OCI-LY7 (cell line): Measurements from ENCODE around the gene RBM19. TPM values are rescaled to one million over a fixed set of nuclear protein-coding genes. Genes with fewer than 3 reads are reported as not detected.
A peak's percentile ranks its signal among the peaks of the same experiment; 100 is the strongest.

ENCODE experiments used
- BruUV-seq: library from RNA; stranded (reverse); fragments of 400-500 nt; replicated peaks from 2 replicates; lab custom pipeline; 2021; lab: Mats Ljungman, UMichigan
- CTCF ChIA-PET: fragments of 300-600 bp; sonication (Branson Sonifier 250); formaldehyde crosslinking; loops from one replicate; lab custom pipeline; 2022; ENCODE audit warnings: antibody characterized with exemption; ENCODE audit not compliant: unreplicated experiment; lab: Charles Lee
- POLR2A ChIA-PET: fragments of 300-600 bp; sonication (Branson Sonifier 250); formaldehyde crosslinking; loops from one replicate; lab custom pipeline; 2022; ENCODE audit warnings: antibody characterized with exemption; lab: Charles Lee
- DNase-seq: peaks from one replicate; pipeline ENCODE4 v3.0.0-alpha.2; 2015; ENCODE audit warnings: low spot score
- H2AFZ ChIP-seq: fragments of 200-600 bp; sonication (generic), shearing (Covaris generic); 2 replicates; pipeline ENCODE4 v1.6.1; 2014; ENCODE audit warnings: mild to moderate bottlenecking, antibody characterized with exemption, low read length, moderate library complexity
- H3K27ac ChIP-seq: fragments of 200-600 bp; sonication (generic); 2 replicates; pipeline ENCODE4 v1.5.1; 2014; ENCODE audit warnings: mixed run types, low read depth, mild to moderate bottlenecking, moderate library complexity, low read length, inconsistent platforms; ENCODE audit not compliant: poor library complexity, severe bottlenecking
- H3K36me3 ChIP-seq: fragments of 200-600 bp; sonication (generic); 2 replicates; pipeline ENCODE4 v1.6.1; 2014; ENCODE audit warnings: mild to moderate bottlenecking, antibody characterized with exemption, low read length, moderate library complexity, mixed read lengths; ENCODE audit not compliant: insufficient read depth
- H3K4me1 ChIP-seq: fragments of 200-600 bp; sonication (generic); 2 replicates; pipeline ENCODE4 v1.5.1; 2014; ENCODE audit warnings: mild to moderate bottlenecking, low read length; ENCODE audit not compliant: insufficient read depth, poor library complexity, severe bottlenecking
- H3K4me2 ChIP-seq: fragments of 200-600 bp; sonication (generic); 2 replicates; pipeline ENCODE4 v1.6.1; 2014; ENCODE audit warnings: mild to moderate bottlenecking, low read length
- H3K4me3 ChIP-seq: fragments of 200-600 bp; sonication (generic); 2 replicates; pipeline ENCODE4 v1.5.1; 2014; ENCODE audit warnings: mild to moderate bottlenecking, low read depth, low read length; ENCODE audit not compliant: poor library complexity, severe bottlenecking
- H3K79me2 ChIP-seq: fragments of 200-600 bp; sonication (generic); 2 replicates; pipeline ENCODE4 v1.6.1; 2016; ENCODE audit warnings: low read depth, mild to moderate bottlenecking, low read length, moderate library complexity, mixed read lengths; ENCODE audit not compliant: insufficient read depth
- H3K9me2 ChIP-seq: fragments of 200-600 bp; sonication (generic); 2 replicates; pipeline ENCODE4 v1.6.1; 2016; ENCODE audit warnings: mild to moderate bottlenecking, low read length, mixed read lengths; ENCODE audit not compliant: insufficient read depth
- H3K9me3 ChIP-seq: fragments of 200-600 bp; sonication (generic); 2 replicates; pipeline ENCODE4 v1.6.1; 2014; ENCODE audit warnings: mild to moderate bottlenecking, mixed run types, low read length, mixed read lengths
- H4K20me1 ChIP-seq: fragments of 200-600 bp; sonication (generic); 2 replicates; pipeline ENCODE4 v1.6.1; 2014; ENCODE audit warnings: mild to moderate bottlenecking, antibody characterized with exemption, low read length, moderate library complexity, mixed read lengths; ENCODE audit not compliant: insufficient read depth
- CTCF ChIP-seq: fragments of 200-600 bp; sonication (generic); conservative IDR thresholded peaks from 2 replicates; pipeline ENCODE4 v1.5.1; 2014; ENCODE audit warnings: mild to moderate bottlenecking, antibody characterized with exemption, low read length, moderate library complexity, mixed read lengths
- EZH2phosphoT487 ChIP-seq: fragments of 200-600 bp; sonication (generic); IDR thresholded peaks from 2 replicates; pipeline ENCODE4 v1.6.1; 2018; ENCODE audit warnings: low read depth, borderline replicate concordance, mild to moderate bottlenecking, mixed run types, antibody characterized with exemption, low read length, moderate library complexity, mixed read lengths
- intact Hi-C: fragments of 100-400 bp; cut with micrococcal nuclease; formaldehyde crosslinking; loops from one replicate; pipeline ENCODE4 v1.10.0; 2022; ENCODE audit not compliant: unreplicated experiment
- total RNA-seq, 2 experiments: library from RNA; depleted of rRNA in 1 of 2; stranded (reverse); fragments of >200 nt in 1 of 2; shearing (Covaris generic) in 1 of 2; gene quantifications; 2 replicates each; pipeline ENCODE4 v1.2.3, GENCODE V29; 2014 to 2022

Gene RBM19
- total RNA-seq, 2 experiments from 2014 or later = 37.8 to 46.2 TPM

- no peaks in the 10 kb centered on the region for H3K79me2 ChIP-seq
- H3K36me3 ChIP-seq = no peaks in the 10 kb centered on the region
- H3K27ac ChIP-seq = no peak overlapping the region
- no peak overlapping the region for H3K4me2 ChIP-seq
- H3K4me3 ChIP-seq = no peak overlapping the region
- POLR2A ChIA-PET = interaction anchor here (0.5 to 1.0 kb wide), 2 partner anchors 14 to 1717 kb away, joined by 3 to 4 read pairs; no protein-coding TSS in a partner anchor
- CTCF ChIA-PET = no interaction called here
- TF ChIP-seq EZH2phosphoT487 (no peak), CTCF (peak; percentile 43)
- BruUV-seq = no TSS peak
- H3K9me2 ChIP-seq = no peaks in the 10 kb centered on the region
- H4K20me1 ChIP-seq = no peaks in the 10 kb centered on the region
- no peaks in the 10 kb centered on the region for H3K4me1 ChIP-seq
- no peak overlapping the region for H2AFZ ChIP-seq
- intact Hi-C loops = no loop called here
- DNase-seq = no peak
- H3K9me3 ChIP-seq = no peaks in the 10 kb centered on the region
These were observed 180.0 kb downstream of the RBM19 start for GRCh38 chr12:113786107-113786506.

- Histone ChIP-seq H4K20me1 (no peaks in the 10 kb centered on the region), H3K9me2 (no peaks in the 10 kb centered on the region), H3K4me2 (no peak overlapping the region), H3K4me1 (no peaks in the 10 kb centered on the region), H3K9me3 (no peaks in the 10 kb centered on the region), H3K79me2 (no peaks in the 10 kb centered on the region), H2AFZ (no peak overlapping the region), H3K27ac (no peak overlapping the region), H3K4me3 (no peak overlapping the region), H3K36me3 (no peaks in the 10 kb centered on the region)
- DNase-seq = no peak
- ChIA-PET POLR2A (no interaction called here), CTCF (no interaction called here)
- no peak for TF ChIP-seq CTCF
- no TSS peak for BruUV-seq
- intact Hi-C loops = no loop called here
These were observed 182.3 kb downstream of the RBM19 start for GRCh38 chr12:113783811-113784210.

GRCh38 chr12:113782873-113783272, 183.3 kb downstream of the RBM19 start:
- Histone ChIP-seq H3K9me3 (no peaks in the 10 kb centered on the region), H3K27ac (no peak overlapping the region), H3K4me2 (no peak overlapping the region), H3K4me1 (no peaks in the 10 kb centered on the region), H4K20me1 (no peaks in the 10 kb centered on the region), H3K9me2 (no peaks in the 10 kb centered on the region), H3K36me3 (no peaks in the 10 kb centered on the region), H3K79me2 (no peaks in the 10 kb centered on the region), H3K4me3 (no peak overlapping the region), H2AFZ (no peak overlapping the region)
- intact Hi-C loops = no loop called here
- TF ChIP-seq EZH2phosphoT487 (no peak), CTCF (no peak)
- ChIA-PET CTCF (no interaction called here), POLR2A (no interaction called here)
- DNase-seq = no peak
- no TSS peak for BruUV-seq
